Naive thymus-derived CD8-positive, alpha-beta T cell (primary cell): ENCODE results near the gene RIMKLB. TPM values are rescaled to one million over a fixed set of nuclear protein-coding genes. Genes with fewer than 3 reads are reported as not detected.

ENCODE experiments used
- ATAC-seq, 2 donors: fragments of 150-1000 bp; cut with Tn5 transposase in 1 of 2; sonication (Bioruptor Pico), chemical (Tn5 transposase) in 1 of 2; 1 replicate in 1 of 2; 2 replicates in 1 of 2; pipeline ENCODE4 v1.10.0; 2021; ENCODE audit warnings: mild to moderate bottlenecking in 2 of 2, moderate library complexity in 2 of 2
- POLR2A ChIA-PET: fragments of 350-600 bp; sonication (Branson Sonifier 250); formaldehyde crosslinking; loops from one replicate; lab custom pipeline; 2021; ENCODE audit warnings: antibody characterized with exemption; lab: Charles Lee
- DNase-seq, 10 donors: peaks; one replicate each; pipeline versions ENCODE4 v3.0.0 to v3.0.0-alpha.2; 2020 to 2022
- H3K27ac Mint-ChIP-seq, 10 donors: one replicate each; pipeline ENCODE4 v1.8.0; 2020 to 2022; ENCODE audit warnings: mild to moderate bottlenecking in 10 of 10, mixed read lengths in 10 of 10, moderate library complexity in 4 of 10, inconsistent platforms in 1 of 10
- H3K27me3 Mint-ChIP-seq, 5 donors: one replicate each; pipeline ENCODE4 v1.8.0; 2021 to 2022; ENCODE audit warnings: mixed read lengths in 5 of 5
- H3K36me3 Mint-ChIP-seq, 3 donors: one replicate each; pipeline ENCODE4 v1.8.0; 2020 to 2022; ENCODE audit warnings: mixed read lengths in 3 of 3, mild to moderate bottlenecking in 2 of 3, inconsistent platforms in 1 of 3
- H3K4me1 Mint-ChIP-seq, 4 donors: one replicate each; pipeline ENCODE4 v1.8.0; 2021 to 2022; ENCODE audit warnings: mixed read lengths in 4 of 4
- H3K4me3 Mint-ChIP-seq, 10 donors: one replicate each; pipeline ENCODE4 v1.8.0; 2020 to 2022; ENCODE audit warnings: mild to moderate bottlenecking in 10 of 10, mixed read lengths in 10 of 10, moderate library complexity in 6 of 10, inconsistent platforms in 1 of 10
- H3K9me3 Mint-ChIP-seq, 9 donors: one replicate each; pipeline ENCODE4 v1.8.0; 2020 to 2022; ENCODE audit warnings: mixed read lengths in 9 of 9, mild to moderate bottlenecking in 3 of 9, inconsistent platforms in 1 of 9, moderate library complexity in 1 of 9
- polyA plus RNA-seq, 3 donors: library from polyadenylated mRNA; unstranded; fragments of 300-500 nt; fragmentation: Illumina TruSeq; gene quantifications; one replicate each; pipeline ENCODE4 v1.2.3, GENCODE V29; 2021
- total RNA-seq, 8 experiments: library from RNA in 2 of 8; stranded (reverse) in 2 of 8; gene quantifications; one replicate each; pipeline ENCODE4 v1.2.3 and lab custom pipeline; 2021 to 2026

RIMKLB gene
- total and polyA plus RNA-seq, 5 experiments from 2014 or later: 1.9 to 33.1 (median 4.5) TPM

GRCh38 chr12:8829125-8829518, 131.3 kb downstream of the RIMKLB start:
- no peak for DNase-seq
- Mint-ChIP-seq H3K4me3 (no peak overlapping the region), H3K27me3 (peaks cover 0 to 11% (median 9%) of the 10 kb centered on the region in 5 donors), H3K4me1 (no peaks in the 10 kb centered on the region), H3K9me3 (peaks cover 0 to 9% (median 0%) of the 10 kb centered on the region in 9 donors), H3K36me3 (peaks cover 0 to 4% (median 0%) of the 10 kb centered on the region in 3 donors), H3K27ac (no peak overlapping the region)
- ATAC-seq: no peak
- POLR2A ChIA-PET: no interaction called here

DNA sequence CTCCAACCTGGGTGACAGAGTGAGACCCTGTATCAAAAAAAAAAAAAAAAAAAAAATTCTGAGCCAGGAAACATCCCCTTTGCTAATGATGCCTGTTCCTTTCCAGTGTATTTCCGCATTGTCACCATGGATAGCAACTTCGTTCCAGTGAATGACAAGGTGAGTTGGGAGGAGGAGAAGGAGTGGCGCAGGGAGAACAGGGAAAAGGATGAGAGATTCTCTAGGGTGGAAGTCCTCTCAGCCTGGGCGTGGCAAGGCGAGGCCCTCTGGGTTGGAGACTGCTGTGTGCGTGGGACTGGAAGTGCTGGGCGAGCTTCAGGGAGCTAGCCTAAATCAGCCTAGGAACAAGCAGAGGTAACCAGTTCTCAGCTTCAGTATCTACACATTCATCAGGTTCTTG, 131.8 kb downstream of the RIMKLB start:
- ATAC-seq (no peak), DNase-seq (no peak)
- H3K4me1 Mint-ChIP-seq: no peaks in the 10 kb centered on the region
- peaks cover 0 to 4% (median 0%) of the 10 kb centered on the region in 3 donors for H3K36me3 Mint-ChIP-seq
- H3K4me3 Mint-ChIP-seq: no peak overlapping the region
- POLR2A ChIA-PET: no interaction called here
- H3K9me3 Mint-ChIP-seq: peaks cover 0 to 9% (median 0%) of the 10 kb centered on the region in 9 donors
- peaks cover 0 to 11% (median 9%) of the 10 kb centered on the region in 5 donors for H3K27me3 Mint-ChIP-seq
- no peak overlapping the region for H3K27ac Mint-ChIP-seq

DNA sequence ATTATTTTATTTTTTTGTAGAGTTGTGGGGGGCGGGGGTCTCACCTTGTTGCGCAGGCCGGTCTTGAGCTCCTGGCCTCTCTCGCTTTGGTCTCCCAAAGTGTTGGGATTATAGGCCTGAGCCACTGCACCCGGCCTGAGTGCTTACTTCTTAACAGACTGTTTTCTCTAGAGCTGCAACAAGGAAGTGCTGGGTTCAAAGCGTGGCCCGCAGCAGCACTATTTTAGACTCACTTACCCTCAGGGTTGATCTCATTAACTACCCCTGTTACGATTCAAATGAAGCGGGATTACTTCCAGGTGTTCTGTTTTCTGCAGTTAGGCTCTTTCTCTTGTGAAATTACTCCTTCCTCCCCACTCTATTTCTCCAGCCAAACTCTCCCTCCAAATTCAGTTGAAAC, 133.3 kb downstream of the RIMKLB start:
- no peak for DNase-seq
- POLR2A ChIA-PET: interaction anchor here (0.5 kb wide), 1 partner anchor 1029 kb away, joined by 3 read pairs; no protein-coding TSS in a partner anchor
- ATAC-seq: no peak
- Mint-ChIP-seq H3K36me3 (peaks cover 0 to 4% (median 0%) of the 10 kb centered on the region in 3 donors), H3K27ac (no peak overlapping the region), H3K4me1 (no peaks in the 10 kb centered on the region), H3K27me3 (peaks cover 3 to 16% (median 9%) of the 10 kb centered on the region in 5 donors), H3K4me3 (no peak overlapping the region), H3K9me3 (peaks cover 0 to 9% (median 0%) of the 10 kb centered on the region in 9 donors)

DNA sequence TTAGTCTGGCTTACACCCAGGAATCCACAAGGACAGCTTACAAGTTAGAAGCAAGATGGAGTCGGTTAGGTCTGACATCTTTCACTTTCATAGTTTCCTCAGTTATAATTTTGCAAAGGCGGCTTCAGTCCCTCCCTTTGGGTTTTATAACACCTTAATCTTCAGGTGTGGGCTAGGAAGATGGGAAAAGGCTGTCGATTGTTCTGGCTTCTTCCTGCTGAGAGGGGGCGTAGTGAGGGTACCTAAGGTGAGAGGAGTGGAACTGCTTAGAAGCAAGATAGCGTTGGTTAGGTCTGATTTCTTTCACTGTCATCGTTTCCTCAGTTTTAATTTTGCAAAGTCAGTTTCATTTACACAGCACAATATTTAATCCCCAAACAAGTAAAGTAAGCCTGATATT, 134.7 kb downstream of the RIMKLB start:
- POLR2A ChIA-PET: interaction anchor here (0.6 kb wide), 1 partner anchor 1379 kb away, joined by 3 read pairs; no protein-coding TSS in a partner anchor
- ATAC-seq (no peak), DNase-seq (no peak)
- no peaks in the 10 kb centered on the region for H3K4me1 Mint-ChIP-seq
- peaks cover 4 to 23% (median 16%) of the 10 kb centered on the region in 5 donors for H3K27me3 Mint-ChIP-seq
- H3K9me3 Mint-ChIP-seq: peaks cover 0 to 2% (median 0%) of the 10 kb centered on the region in 9 donors
- no peak overlapping the region for H3K27ac Mint-ChIP-seq
- H3K36me3 Mint-ChIP-seq: peaks cover 0 to under 1% (median 0%) of the 10 kb centered on the region in 3 donors
- H3K4me3 Mint-ChIP-seq: no peak overlapping the region

Other genes starting within 250 kb of the RIMKLB start
- gene CLEC6A, start 242.0 kb upstream of the RIMKLB start, total RNA-seq: not detected
- not detected for gene CLEC6A, start 242.0 kb upstream of the RIMKLB start, polyA plus RNA-seq
- not detected for gene CLEC4D, start 184.5 kb upstream of the RIMKLB start, total RNA-seq
- not detected for gene CLEC4D, start 184.5 kb upstream of the RIMKLB start, polyA plus RNA-seq
- gene CLEC4E, start 157.1 kb upstream of the RIMKLB start, total RNA-seq: not detected
- gene CLEC4E, start 157.1 kb upstream of the RIMKLB start, polyA plus RNA-seq: under 1 TPM in 1 of 3 donors, not detected in 2; 0.30 TPM
- not detected for gene AICDA, start 85.1 kb upstream of the RIMKLB start, total RNA-seq
- not detected for gene AICDA, start 85.1 kb upstream of the RIMKLB start, polyA plus RNA-seq
- gene MFAP5, start 35.2 kb upstream of the RIMKLB start, total RNA-seq: not detected
- gene MFAP5, start 35.2 kb upstream of the RIMKLB start, polyA plus RNA-seq: not detected
- gene A2ML1, start 124.6 kb downstream of the RIMKLB start, total RNA-seq: not detected
- not detected for gene A2ML1, start 124.6 kb downstream of the RIMKLB start, polyA plus RNA-seq
- gene PHC1, start 216.5 kb downstream of the RIMKLB start, total RNA-seq: 10 to 100 TPM; 36.3 to 39.2 TPM
- 10 to 100 TPM; 12.3 to 20.3 (median 15.7) TPM for gene PHC1, start 216.5 kb downstream of the RIMKLB start, polyA plus RNA-seq